Vagina (tissue), 2 donors: ENCODE results near the gene TBL1X.

Experiments
- CTCF ChIP-seq, 3 experiments: fragments of 450-650 bp in 2 of 3; fragments of 200-600 bp in 1 of 3; sonication (generic) in 1 of 3; IDR thresholded peaks; one replicate each; pipeline ENCODE4 v1.5.1; 2017 to 2019; ENCODE audit warnings: antibody characterized with exemption in 3 of 3, mild to moderate bottlenecking in 2 of 3, moderate library complexity in 2 of 3
- POLR2A ChIP-seq, 2 donors: fragments of 450-650 bp; IDR thresholded peaks; one replicate each; pipeline ENCODE4 v1.6.1; 2017; ENCODE audit warnings: antibody characterized with exemption in 2 of 2, mild to moderate bottlenecking in 2 of 2, moderate library complexity in 2 of 2
- POLR2AphosphoS5 ChIP-seq, 2 donors: sonication (generic); formaldehyde crosslinking; IDR thresholded peaks; one replicate each; pipeline ENCODE4 v1.9.0; 2017; ENCODE audit warnings: antibody characterized with exemption in 2 of 2, mild to moderate bottlenecking in 2 of 2, low read depth in 1 of 2; ENCODE audit not compliant: insufficient read depth in 1 of 2

GRCh38 chrX:9529223-9529622, 64.4 kb downstream of the TBL1X start:
- TF ChIP-seq POLR2A (IDR thresholded peaks at IDR 0.05) (no peak), CTCF (IDR thresholded peaks at IDR 0.05) (no peak), POLR2AphosphoS5 (IDR thresholded peaks at IDR 0.05; ENCODE audit: insufficient read depth in 1 of 2, low read depth in 1 of 2) (no peak)
